Head of caudate nucleus (tissue), 42 donors: Measurements from ENCODE around the gene DCP1A.
A peak's percentile ranks its signal among the peaks of the same experiment; 100 is the strongest.
"Not testable (repeated sequence)": the region's sequence is repeated elsewhere in the genome, so short reads cannot be mapped to it uniquely, and the experiment has no call there.

Experiments used
- DNase-seq, 42 donors: peaks; one replicate each; pipeline versions ENCODE4 v3.0.0 to v3.0.0-alpha.2; 2020 to 2021; ENCODE audit warnings: mixed read lengths in 7 of 42
- intact Hi-C: fragments of 100-400 bp; cut with DNase I; formaldehyde crosslinking; loops from one replicate; pipeline ENCODE4 v1.15.0; 2022

DCP1A gene

DNA sequence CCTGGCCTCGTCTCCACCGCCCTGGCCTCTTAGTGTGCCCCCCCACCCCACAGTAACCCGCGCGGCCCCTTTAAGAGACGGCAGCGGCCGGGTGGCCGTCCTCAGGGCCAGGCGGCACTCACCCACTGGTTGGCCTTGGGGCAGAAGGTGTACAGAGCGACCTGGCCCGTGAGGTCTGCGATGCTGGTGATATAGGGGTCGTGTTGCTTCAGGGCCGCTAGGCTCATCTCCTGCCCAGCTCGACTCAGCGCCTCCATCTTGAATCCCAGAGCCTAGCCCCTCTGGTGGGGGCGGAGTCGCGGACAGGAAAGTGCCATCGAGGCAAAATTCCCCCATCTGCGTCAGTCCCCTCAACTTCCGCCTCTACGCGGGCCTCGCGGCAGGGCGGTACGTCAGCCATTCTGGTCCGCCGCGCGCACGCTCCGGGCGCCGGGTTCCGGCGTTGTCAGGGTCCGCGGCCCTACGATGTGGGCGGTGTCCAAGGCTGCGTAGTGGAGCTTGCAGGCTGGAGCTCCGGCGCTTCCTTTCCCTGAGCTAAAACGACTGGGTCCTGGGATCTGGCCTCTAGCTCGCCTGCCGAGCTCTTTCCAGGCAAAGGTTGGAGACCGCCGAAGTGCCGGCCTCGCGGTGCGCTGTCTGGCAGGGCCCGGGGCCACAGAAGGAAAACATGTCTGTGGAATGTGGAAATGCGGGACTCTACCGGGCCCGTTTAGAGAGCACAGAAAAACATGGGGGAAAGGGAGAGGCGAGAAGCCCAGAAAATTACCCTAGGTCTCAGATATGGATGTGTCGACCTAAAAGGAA is at the start of gene DCP1A:
DCP1A (minus strand) TSS at position 283 of the 804 bp plus-strand sequence; CDS start at position 257, 26 bp downstream.
- intact Hi-C loops: no loop called here
- DNase-seq: peak; percentile 90 to 98 (median 96)

DNA sequence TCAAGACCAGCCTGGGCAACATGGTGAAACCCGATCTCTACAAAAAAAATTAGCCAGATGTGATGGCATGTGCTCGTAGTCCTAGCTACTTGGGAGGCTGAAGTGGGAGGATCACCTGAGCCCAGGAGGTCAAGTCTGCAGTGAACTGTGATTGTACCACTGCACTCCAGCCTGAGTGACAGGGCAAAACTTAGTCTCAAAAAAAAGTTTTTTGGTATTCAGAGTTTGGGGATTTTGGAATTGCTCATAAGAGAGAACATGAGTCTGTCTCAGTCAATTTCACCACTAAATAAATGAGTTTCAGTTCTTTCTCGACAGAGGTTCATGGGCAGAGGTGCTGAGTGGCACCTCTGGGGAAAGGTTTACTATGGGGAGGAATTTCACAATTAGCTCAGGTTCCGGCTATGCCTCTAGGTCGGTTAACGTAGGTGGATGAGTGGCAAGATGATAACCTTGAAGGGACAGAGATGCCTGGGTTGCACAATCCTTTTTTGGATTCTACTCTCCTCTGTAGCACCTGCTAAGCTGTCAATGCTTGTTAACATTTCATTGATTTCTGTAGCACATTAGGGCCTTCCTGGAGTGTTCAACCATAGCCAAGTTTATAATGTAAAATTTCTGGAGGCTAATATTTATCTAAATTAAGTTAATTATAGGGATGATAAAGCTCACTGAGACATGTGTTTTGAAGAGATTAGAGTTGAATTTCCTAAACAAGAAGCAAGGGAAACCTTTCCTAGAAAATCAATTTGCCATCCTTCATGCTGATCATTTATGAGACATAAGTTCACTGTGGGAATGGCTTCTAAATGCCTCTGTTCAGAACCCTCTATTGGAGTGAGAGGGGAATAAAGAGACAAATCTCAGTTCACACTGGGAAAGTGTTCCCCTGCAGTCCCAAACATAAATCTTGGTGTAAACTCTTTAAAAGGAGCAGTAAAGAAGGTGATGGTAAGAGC is 37.4 kb upstream of the DCP1A start:
- intact Hi-C loops: no loop called here
- DNase-seq: no peak

GRCh38 chr3:53382106-53382505 is 34.8 kb upstream of the DCP1A start:
- intact Hi-C loops: no loop called here
- no peak for DNase-seq

DNA sequence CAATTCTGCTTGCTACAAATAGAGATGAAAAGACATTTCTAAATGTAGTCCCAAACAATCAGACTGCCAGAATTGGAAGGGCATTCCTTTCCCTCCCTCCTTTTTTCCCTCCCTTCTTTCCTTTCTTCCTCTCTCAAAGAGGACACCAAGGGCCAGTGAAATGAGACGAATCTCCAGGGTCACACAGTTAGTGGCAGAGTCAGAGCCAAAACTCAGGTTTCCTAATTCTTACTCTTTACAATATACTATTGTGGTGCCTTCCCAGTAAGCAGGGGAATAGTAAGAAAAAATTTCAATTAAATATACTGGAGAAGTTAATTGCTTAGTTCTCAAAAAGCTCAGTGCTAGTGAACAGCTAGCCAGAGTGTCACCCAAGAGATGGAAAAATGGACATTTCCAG is 33.0 kb upstream of the DCP1A start:
- intact Hi-C loops: no loop called here

DNA sequence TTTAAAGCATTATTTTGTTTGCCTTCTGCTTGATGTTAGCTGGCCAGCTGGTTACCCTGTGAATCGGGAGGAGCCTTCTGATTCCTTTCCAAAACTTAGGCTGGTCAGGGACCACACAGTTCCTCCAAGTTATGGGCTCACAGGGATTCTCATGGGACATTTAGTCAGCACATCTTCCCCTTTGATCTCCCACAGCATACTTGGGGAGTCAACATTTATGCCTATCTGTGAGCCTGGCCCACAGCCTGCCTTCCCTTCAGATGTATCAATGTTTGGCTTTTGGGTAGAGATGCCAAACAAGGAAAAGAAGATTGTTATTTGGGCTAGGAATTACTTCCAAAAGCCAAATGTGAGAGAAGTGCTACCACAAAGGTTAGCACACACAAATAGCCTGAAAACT is 32.6 kb upstream of the DCP1A start:
- intact Hi-C loops: loop anchor here (10.0 kb wide), 1 partner anchor 335 kb away; no protein-coding TSS in a partner anchor
- DNase-seq: no peak

More for the DNA sequence above, 33.0 kb upstream of the DCP1A start:
- DNase-seq: no peak

- intact Hi-C loops: loop anchor here (10.0 kb wide), 1 partner anchor 337 kb away; no protein-coding TSS in a partner anchor
- no peak for DNase-seq
These were observed 30.5 kb upstream of the DCP1A start for GRCh38 chr3:53377794-53378193.

DNA sequence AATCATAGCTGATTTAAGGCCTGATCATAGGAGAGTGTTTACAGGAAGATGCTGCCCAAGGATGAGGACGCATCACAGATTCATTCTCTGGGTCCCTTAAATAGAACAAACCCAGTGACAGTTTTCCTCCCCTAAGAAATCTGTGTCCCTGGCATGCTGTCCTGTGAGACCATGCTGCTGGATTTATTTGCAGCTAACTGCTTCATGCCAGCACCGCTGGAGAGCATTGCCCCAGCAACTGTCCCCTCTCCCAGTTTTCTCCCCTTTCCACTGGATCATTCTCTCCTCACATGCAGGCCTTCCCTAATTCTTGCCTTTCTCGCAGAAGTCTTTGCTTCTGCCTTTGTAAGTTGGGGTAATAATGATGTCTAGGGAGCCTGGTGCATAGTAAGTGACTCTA is 29.3 kb upstream of the DCP1A start:
- intact Hi-C loops: loop anchor here (10.0 kb wide), 1 partner anchor 338 kb away; no protein-coding TSS in a partner anchor
- no peak for DNase-seq

GRCh38 chr3:53375019-53375418 is 27.7 kb upstream of the DCP1A start:
- DNase-seq: peak; percentile 25 to 82 (median 66)
- intact Hi-C loops: loop anchor here (10.0 kb wide), 1 partner anchor 340 kb away; no protein-coding TSS in a partner anchor

- not testable (repeated sequence) for DNase-seq
- intact Hi-C loops: loop anchor here (10.0 kb wide), 1 partner anchor 344 kb away; no protein-coding TSS in a partner anchor
These were observed 23.4 kb upstream of the DCP1A start for GRCh38 chr3:53370719-53371118.

DNA sequence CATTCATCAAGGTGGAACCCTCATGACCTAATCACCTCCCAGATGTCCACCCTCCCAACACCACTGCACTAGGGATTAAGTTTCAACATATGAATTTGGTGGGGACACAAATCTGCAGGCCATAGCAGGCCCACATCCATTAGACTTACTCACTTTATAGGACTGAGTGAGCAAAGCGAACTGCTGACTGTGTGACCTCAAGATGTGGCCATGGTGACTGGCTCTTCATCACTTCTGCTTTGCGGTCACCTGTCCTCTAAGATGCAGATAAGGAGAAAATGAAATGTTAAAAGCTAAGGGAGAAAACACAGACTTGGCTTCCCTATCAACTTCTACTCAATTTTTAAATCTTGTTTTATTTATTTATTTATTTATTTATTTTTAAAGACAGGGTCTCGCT is 14.5 kb upstream of the DCP1A start:
- no peak for DNase-seq
- intact Hi-C loops: no loop called here

GRCh38 chr3:53357458-53357857 is 10.1 kb upstream of the DCP1A start:
- intact Hi-C loops: no loop called here
- no peak for DNase-seq

DNA sequence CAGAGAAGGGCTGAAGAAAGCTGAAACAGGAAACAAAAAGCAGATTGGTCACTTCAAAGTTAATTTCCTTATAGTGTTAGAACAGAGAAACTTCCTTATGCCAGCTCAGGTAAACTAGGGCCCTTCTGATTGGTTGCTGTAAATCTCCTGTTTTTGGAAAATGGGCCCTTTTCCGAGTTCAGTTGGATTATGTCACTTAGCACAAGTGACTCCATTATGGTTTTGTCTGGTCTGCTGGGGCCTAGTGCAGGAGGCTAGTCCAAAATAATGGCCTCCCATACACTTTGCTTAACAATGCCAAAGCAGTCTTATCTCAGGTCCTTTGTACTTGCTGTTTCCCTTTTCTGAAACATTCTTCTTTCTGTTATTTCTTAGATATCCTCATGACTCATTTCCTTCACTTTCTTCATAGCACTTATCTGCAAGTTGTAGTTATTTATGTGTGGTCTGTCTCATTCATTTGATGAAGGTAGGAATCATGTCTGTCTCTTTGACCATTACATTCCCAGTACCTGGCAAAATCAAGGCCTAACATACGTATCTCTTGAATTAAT is 7.7 kb upstream of the DCP1A start:
- DNase-seq: no peak
- intact Hi-C loops: no loop called here

DNA sequence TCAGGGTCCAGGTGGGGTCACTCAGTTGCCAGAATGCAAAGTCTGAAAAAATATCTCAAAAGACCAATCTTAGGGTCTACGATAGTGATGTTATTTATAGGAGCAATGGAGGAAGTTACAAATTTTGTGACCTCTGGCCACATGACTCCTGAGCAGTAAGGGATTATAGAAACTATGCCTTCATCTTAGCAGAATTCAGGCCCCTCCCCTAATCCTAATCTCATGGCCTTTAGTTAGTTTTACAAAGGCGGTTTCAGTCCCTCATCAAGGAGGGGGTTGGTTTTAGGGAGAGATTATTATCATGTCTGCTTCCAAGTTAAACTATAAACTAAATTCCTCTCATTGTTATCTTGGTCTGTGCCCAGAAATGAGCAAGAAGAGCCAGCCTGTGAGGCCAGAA is 5.9 kb upstream of the DCP1A start:
- intact Hi-C loops: no loop called here
- no peak for DNase-seq

DNA sequence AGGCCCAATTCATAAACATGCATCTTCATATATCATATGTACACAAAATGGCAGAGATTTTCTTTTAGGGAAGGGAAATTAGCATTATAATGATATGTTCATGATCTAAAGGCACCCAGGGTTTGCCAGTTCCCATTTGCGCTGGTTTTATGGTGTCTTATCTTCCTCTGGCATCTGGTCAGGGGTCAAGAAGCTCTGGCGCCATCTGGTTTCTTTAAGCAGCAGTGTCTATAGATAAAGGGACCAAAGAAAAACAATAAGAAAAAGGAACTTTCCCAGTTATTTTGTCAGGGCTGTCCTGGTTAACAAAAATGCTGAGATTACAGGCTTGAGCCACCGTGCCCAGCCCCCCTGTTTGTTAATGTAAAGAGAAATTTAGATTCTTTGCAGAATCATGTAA is 3.3 kb upstream of the DCP1A start:
- intact Hi-C loops: no loop called here
- no peak for DNase-seq

DNA sequence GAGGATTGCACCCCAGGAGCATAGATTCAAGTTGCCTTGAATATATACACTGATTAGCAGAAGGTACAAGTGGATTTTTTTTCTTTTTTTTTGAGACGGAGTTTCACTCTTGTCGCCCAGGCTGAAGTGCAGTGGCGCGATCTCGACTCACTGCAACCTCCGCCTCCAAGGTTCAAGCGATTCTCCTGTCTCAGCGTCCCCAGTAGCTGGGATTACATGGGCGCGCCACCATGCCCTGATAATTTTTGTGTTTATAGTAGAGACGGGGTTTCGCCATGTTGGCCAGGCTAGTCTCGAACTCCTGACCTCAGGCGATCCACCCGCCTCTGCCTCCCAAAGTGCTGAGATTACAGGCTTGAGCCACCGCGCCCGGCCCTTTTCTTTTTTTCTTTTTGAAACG is 775 bp upstream of the DCP1A start:
- intact Hi-C loops: not testable (repeated sequence)

DNA sequence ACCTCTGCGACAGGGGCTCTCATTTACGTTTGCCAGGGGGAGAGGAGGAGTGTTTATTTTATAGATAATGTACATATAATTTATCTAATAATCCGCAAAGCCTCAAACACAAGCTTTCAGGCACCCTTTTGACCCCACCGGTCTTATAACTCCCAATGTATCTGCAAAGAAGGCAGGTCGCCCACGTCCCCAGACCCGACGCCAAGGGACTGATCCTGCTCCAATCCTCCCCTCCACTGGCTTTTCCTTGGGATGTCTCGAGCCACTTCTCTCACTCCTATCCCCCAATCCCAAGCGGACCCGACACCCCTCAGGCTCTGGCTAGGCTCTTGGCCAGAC is 452 bp downstream of the DCP1A start:
- intact Hi-C loops: no loop called here
- DNase-seq: peak in 5 of 42 donors; percentile 5 to 22 (median 13)

More for the DNA sequence above, 775 bp upstream of the DCP1A start:
- DNase-seq: peak in 1 of 42 donors; percentile 3

DNA sequence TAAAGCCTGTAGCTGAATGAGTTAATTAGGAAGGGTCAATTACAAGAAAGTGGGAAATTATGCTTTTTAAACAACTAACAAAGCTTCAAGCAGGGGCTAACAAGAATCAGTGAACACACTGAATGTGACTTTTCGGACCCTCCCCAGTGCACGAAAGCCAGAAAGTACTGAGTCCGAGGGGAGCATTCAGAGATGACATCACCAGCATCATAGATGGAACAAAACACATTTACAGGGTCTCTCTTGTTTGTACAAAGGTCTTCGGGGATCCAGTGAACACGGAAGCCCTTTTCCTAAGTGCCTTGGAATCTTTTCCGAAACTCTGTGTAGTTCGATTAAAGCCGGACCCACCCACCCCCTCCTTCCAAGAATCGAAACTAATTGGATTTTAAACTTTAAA is 829 bp downstream of the DCP1A start:
- no peak for DNase-seq
- intact Hi-C loops: no loop called here

DNA sequence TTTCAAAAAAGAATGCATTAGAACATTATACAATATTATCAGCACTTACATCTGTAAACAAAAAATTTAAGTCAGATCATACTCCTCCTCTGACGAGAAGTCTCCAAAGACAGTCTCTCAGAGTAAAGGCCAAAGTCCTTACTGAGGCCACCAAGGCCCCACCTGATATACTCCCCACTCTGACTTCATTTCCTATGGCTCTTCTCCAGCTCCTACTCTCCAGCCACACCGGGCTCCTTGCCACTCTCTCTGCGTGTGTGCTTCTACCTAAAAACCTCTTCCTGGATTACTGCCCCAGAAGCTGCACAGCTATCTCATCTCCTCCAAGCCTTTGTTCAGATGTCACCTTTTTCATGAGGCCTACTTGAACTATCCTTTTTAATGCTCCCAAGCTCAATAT is 5.0 kb downstream of the DCP1A start:
- DNase-seq: no peak
- intact Hi-C loops: no loop called here

DNA sequence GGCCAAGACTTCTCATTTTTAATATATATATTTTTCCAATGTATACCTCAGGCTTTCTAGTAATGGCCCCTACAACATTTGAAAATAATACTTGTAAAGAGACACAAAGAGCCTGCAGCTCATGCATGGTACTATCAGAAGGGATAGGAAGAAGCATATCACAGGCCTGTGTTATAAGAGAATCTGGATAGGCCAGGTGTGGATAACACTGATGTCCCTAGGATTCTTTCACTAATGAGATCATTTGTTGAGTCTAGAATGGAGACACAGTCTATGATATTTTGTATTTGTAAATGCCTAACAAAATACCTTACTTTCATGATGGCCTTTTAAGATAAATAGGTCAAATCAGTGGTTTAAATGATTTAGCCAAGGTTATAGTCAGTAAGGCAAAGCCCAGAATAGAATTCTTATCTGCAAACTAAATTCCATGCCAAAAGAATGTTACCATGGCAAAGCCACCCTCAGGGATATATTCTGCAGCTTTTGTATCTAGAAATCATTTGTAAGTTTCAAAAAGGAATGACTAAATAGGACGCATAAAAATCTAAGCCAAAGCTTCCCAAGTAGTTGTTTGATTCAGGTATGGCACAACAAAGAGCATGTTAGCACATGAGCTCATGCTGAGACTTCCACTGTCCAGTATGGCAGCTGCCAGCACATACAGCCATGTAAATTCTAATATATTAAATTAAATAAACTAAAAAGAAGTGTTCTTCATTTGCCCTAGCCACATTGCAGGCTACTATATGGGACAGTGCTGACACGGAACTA is 10.0 kb downstream of the DCP1A start:
- intact Hi-C loops: no loop called here
- DNase-seq: peak in 2 of 42 donors; percentile 7 to 9
